ENCODE results near the gene STK25.
"Not testable (repeated sequence)": the region's sequence is repeated elsewhere in the genome, so short reads cannot be mapped to it uniquely, and the experiment has no call there.

The STK25 gene

GRCh38 chr2:241507430-241508239, 749 bp downstream of the STK25 start:
- no peak for FAIRE-seq

GRCh38 chr2:241506793-241507429, 1.5 kb downstream of the STK25 start:
- no peak for FAIRE-seq

GRCh38 chr2:241506317-241506716, 2.1 kb downstream of the STK25 start:
- not testable (repeated sequence) for FAIRE-seq

- FAIRE-seq: no peak
Measured at GRCh38 chr2:241505781-241506201, 2.6 kb downstream of the STK25 start.

GRCh38 chr2:241505086-241505780, 3.2 kb downstream of the STK25 start:
- no peak for FAIRE-seq

- no peak for FAIRE-seq
Measured at GRCh38 chr2:241503776-241504392, 4.5 kb downstream of the STK25 start.

- FAIRE-seq: no peak
Measured at GRCh38 chr2:241502281-241502680, 6.1 kb downstream of the STK25 start.

- no peak for FAIRE-seq
Measured at GRCh38 chr2:241501551-241501950, 6.8 kb downstream of the STK25 start.

GRCh38 chr2:241501099-241501541, 7.3 kb downstream of the STK25 start:
- no peak for FAIRE-seq

GRCh38 chr2:241500431-241500975, 7.9 kb downstream of the STK25 start:
- no peak for FAIRE-seq

- no peak for FAIRE-seq
Measured at GRCh38 chr2:241500016-241500415, 8.4 kb downstream of the STK25 start.

GRCh38 chr2:241499146-241499965, 9.0 kb downstream of the STK25 start:
- FAIRE-seq: no peak

- no peak for FAIRE-seq
Measured at GRCh38 chr2:241498115-241499070, 10.0 kb downstream of the STK25 start.

GRCh38 chr2:241496904-241497877, 11.2 kb downstream of the STK25 start:
- FAIRE-seq: no peak

GRCh38 chr2:241496003-241496707, 12.2 kb downstream of the STK25 start:
- no peak for FAIRE-seq

GRCh38 chr2:241495172-241496002, 13.0 kb downstream of the STK25 start:
- FAIRE-seq: no peak

GRCh38 chr2:241494311-241494908, 14.0 kb downstream of the STK25 start:
- FAIRE-seq: no peak

Measured in islet of Langerhans (tissue), 1 donor.